Panc1 (cell line): ENCODE data around the gene CEP250. TPM values are rescaled to one million over a fixed set of nuclear protein-coding genes. Genes with fewer than 3 reads are reported as not detected.

Experiments used
- ATAC-seq: fragments of 200-7000 bp; cut with Tn5 transposase; 2 replicates; pipeline ENCODE4 v1.9.1; 2020; ENCODE audit warnings: mild to moderate bottlenecking, moderate library complexity
- BruUV-seq: library from RNA; stranded (reverse); fragments of 400-500 nt; replicated peaks from 2 replicates; lab custom pipeline; 2021; lab: Mats Ljungman, UMichigan
- CTCF ChIA-PET: fragments of 300-600 bp; sonication (Branson Sonifier 250); formaldehyde crosslinking; loops from one replicate; lab custom pipeline; 2022; ENCODE audit warnings: antibody characterized with exemption; lab: Charles Lee
- POLR2A ChIA-PET: fragments of 300-600 bp; sonication (Branson Sonifier 250); formaldehyde crosslinking; loops from one replicate; lab custom pipeline; 2022; ENCODE audit warnings: antibody characterized with exemption; lab: Charles Lee
- DNase-seq: peaks from one replicate; pipeline ENCODE4 v3.0.0-alpha.2; 2010; ENCODE audit warnings: low read depth, low spot score
- H3K27ac ChIP-seq: 2 replicates; pipeline ENCODE4 v1.5.1; 2011; ENCODE audit warnings: mild to moderate bottlenecking, low read length, inconsistent platforms
- H3K27me3 ChIP-seq: fragments of 200-500 bp; sonication (Bioruptor generic); 2 replicates; pipeline ENCODE4 v1.6.0; 2014; ENCODE audit warnings: low read length, inconsistent platforms; ENCODE audit not compliant: control insufficient read depth, insufficient read depth
- H3K36me3 ChIP-seq: fragments of 200-500 bp; sonication (Bioruptor generic); 2 replicates; pipeline ENCODE4 v1.5.1; 2014; ENCODE audit warnings: inconsistent platforms, mild to moderate bottlenecking, low read length, moderate library complexity; ENCODE audit not compliant: control insufficient read depth, insufficient read depth
- H3K4me1 ChIP-seq: 2 replicates; pipeline ENCODE4 v1.5.1; 2011; ENCODE audit warnings: inconsistent platforms, mild to moderate bottlenecking, low read length, moderate library complexity; ENCODE audit not compliant: control insufficient read depth, insufficient read depth
- H3K4me3 ChIP-seq, 2 experiments: 2 replicates each; pipeline ENCODE4 v1.5.1; 2011 to 2012; ENCODE audit warnings: low read depth in 2 of 2, low read length in 2 of 2, mild to moderate bottlenecking in 2 of 2, inconsistent platforms in 1 of 2, moderate library complexity in 1 of 2
- H3K9me3 ChIP-seq: fragments of 200-500 bp; sonication (Bioruptor generic); 2 replicates; pipeline ENCODE4 v1.5.1; 2014; ENCODE audit warnings: low read depth, mild to moderate bottlenecking, inconsistent platforms, low read length, moderate library complexity; ENCODE audit not compliant: control insufficient read depth, insufficient read depth
- CTCF ChIP-seq: fragments of 450-650 bp; IDR thresholded peaks from 2 replicates; pipeline ENCODE4 v1.5.1; 2017; ENCODE audit warnings: mild to moderate bottlenecking
- POLR2AphosphoS5 ChIP-seq: IDR thresholded peaks from 2 replicates; pipeline ENCODE4 v1.6.1; 2012; ENCODE audit warnings: mild to moderate bottlenecking, low read depth, low read length, moderate library complexity
- REST ChIP-seq, 2 experiments: IDR thresholded peaks; 2 replicates each; pipeline ENCODE4 v1.6.1; 2011 to 2012; ENCODE audit warnings: low read depth in 2 of 2, control low read depth in 1 of 2, low read length in 1 of 2, mild to moderate bottlenecking in 1 of 2, moderate library complexity in 1 of 2; ENCODE audit not compliant: insufficient read depth in 1 of 2
- SIN3A ChIP-seq: IDR thresholded peaks from 2 replicates; pipeline ENCODE4 v1.6.1; 2012; ENCODE audit warnings: low read depth, mild to moderate bottlenecking, low read length, moderate library complexity, borderline replicate concordance; ENCODE audit not compliant: insufficient read depth
- TCF7L2 ChIP-seq: IDR thresholded peaks from 2 replicates; pipeline ENCODE4 v1.6.1; 2011; ENCODE audit warnings: mild to moderate bottlenecking, low read depth, low read length, inconsistent platforms
- in situ Hi-C: cut with HindIII; loops from 2 replicates; pipeline ENCODE4 v1.10.0; 2016; ENCODE audit warnings: low sequenced_read_pairs, low pct_unique_long_range_greater_than_20kb
- intact Hi-C: fragments of 100-400 bp; cut with micrococcal nuclease; formaldehyde crosslinking; loops from one replicate; pipeline ENCODE4 v1.10.0; 2022; ENCODE audit not compliant: unreplicated experiment
- total RNA-seq: library from RNA; stranded (reverse); gene quantifications from one replicate; pipeline ENCODE4 v1.2.1, GENCODE V29; 2021; ENCODE audit not compliant: unreplicated experiment

Gene CEP250
- total RNA-seq, 1 experiment from 2014 or later = 82.5 TPM

GRCh38 chr20:35506872-35507638 is 51.7 kb downstream of the CEP250 start:
- ChIA-PET CTCF (no interaction called here), POLR2A (no interaction called here)
- H3K9me3 ChIP-seq = no peaks in the 10 kb centered on the region
- peaks cover 2% of the 10 kb centered on the region; the same call in 1 of the 2 replicates for H3K36me3 ChIP-seq
- DNase-seq (no peak), ATAC-seq (no peak)
- H3K27ac ChIP-seq = no peak overlapping the region
- intact Hi-C loops = no loop called here
- TF ChIP-seq SIN3A (no peak), TCF7L2 (no peak), REST (IDR thresholded peaks at IDR 0.05; ENCODE audit: insufficient read depth in 1 of 2, low read depth in 2 of 2, low read length in 1 of 2) (no peak), POLR2AphosphoS5 (no peak), CTCF (no peak)
- H3K27me3 ChIP-seq = no peaks in the 10 kb centered on the region
- in situ Hi-C loops = no loop called here
- H3K4me1 ChIP-seq = no peaks in the 10 kb centered on the region
- no TSS peak for BruUV-seq
- H3K4me3 ChIP-seq = no peak overlapping the region

DNA sequence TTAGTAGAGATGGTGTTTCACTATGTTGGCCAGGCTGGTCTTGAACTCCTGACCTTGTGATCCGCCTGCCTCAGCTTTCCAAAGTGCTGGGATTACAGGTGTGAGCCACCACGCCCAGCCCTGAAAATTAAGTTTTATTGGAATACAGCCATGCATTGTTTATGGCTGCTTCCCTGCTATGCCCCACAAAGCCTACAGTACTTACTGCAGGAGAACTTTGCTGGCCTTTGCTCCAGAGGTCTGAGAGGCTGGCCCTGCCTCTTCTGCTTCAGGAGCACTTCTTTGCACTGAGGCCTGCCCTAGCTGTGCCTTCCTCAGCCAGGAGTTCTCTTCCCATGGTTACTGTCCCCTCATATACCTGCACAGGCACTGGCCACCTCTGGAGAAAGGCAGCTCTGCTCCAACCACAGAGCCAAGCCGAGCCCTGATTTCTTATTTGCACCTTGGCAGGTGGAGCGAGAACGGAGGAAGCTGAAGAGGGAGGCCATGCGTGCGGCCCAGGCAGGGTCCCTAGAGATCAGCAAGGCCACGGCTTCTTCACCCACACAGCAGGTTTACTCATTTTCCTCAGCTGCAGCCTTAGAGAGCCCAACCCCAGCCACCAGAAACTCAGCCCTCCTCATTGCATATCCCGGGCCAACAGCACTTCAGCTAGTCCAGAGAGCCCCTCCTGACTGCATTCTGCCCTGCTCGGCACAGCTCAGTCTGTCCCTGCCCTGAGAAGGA is 53.3 kb downstream of the CEP250 start:
- no peaks in the 10 kb centered on the region for H3K9me3 ChIP-seq
- ChIA-PET POLR2A (interaction anchor here (0.6 kb wide), 1 partner anchor 945 kb away, joined by 11 read pairs; no protein-coding TSS in a partner anchor), CTCF (no interaction called here)
- in situ Hi-C loops = no loop called here
- no peaks in the 10 kb centered on the region for H3K4me1 ChIP-seq
- intact Hi-C loops = no loop called here
- no peak overlapping the region for H3K4me3 ChIP-seq
- BruUV-seq = no TSS peak
- ATAC-seq (no peak), DNase-seq (no peak)
- H3K36me3 ChIP-seq = no peaks in the 10 kb centered on the region; the same call in 1 of the 2 replicates
- H3K27me3 ChIP-seq = no peaks in the 10 kb centered on the region
- no peak overlapping the region for H3K27ac ChIP-seq
- no peak for TF ChIP-seq REST (IDR thresholded peaks at IDR 0.05; ENCODE audit: insufficient read depth in 1 of 2, low read depth in 2 of 2, low read length in 1 of 2)
- no peak for TF ChIP-seq POLR2AphosphoS5
- TF ChIP-seq TCF7L2 = no peak
- no peak for TF ChIP-seq CTCF
- TF ChIP-seq SIN3A = no peak
